Parathyroid adenoma (tissue), 2 donors: ENCODE data around the gene S100A16.
"Not testable (repeated sequence)": the region's sequence is repeated elsewhere in the genome, so short reads cannot be mapped to it uniquely, and the experiment has no call there.

Source experiments
- H2AFZ ChIP-seq: fragments of 300-600 bp; sonication (generic); one replicate; pipeline ENCODE4 v1.7.0; 2017; ENCODE audit warnings: antibody characterized with exemption, mild to moderate bottlenecking
- H3K27ac ChIP-seq: fragments of 300-600 bp; sonication (generic); one replicate; pipeline ENCODE4 v1.7.0; 2017
- H3K27me3 ChIP-seq: fragments of 300-600 bp; sonication (generic); one replicate; pipeline ENCODE4 v1.7.0; 2017; ENCODE audit warnings: low read length; ENCODE audit not compliant: control insufficient read depth, insufficient read depth
- H3K36me3 ChIP-seq: fragments of 300-600 bp; sonication (generic); one replicate; pipeline ENCODE4 v1.7.0; 2017; ENCODE audit warnings: low read length; ENCODE audit not compliant: control insufficient read depth, insufficient read depth
- H3K4me1 ChIP-seq: fragments of 300-600 bp; sonication (generic); one replicate; pipeline ENCODE4 v1.7.0; 2017; ENCODE audit warnings: control low read depth
- H3K4me2 ChIP-seq: fragments of 300-600 bp; sonication (generic); one replicate; pipeline ENCODE4 v1.7.0; 2017; ENCODE audit warnings: low read length
- H3K4me3 ChIP-seq: fragments of 300-600 bp; sonication (generic); one replicate; pipeline ENCODE4 v1.7.0; 2017; ENCODE audit warnings: low read depth, low read length
- H3K79me2 ChIP-seq: fragments of 300-600 bp; sonication (generic); one replicate; pipeline ENCODE4 v1.7.0; 2017; ENCODE audit warnings: control low read depth
- H3K9ac ChIP-seq: fragments of 300-600 bp; sonication (generic); one replicate; pipeline ENCODE4 v1.7.0; 2017; ENCODE audit warnings: mild to moderate bottlenecking
- H3K9me3 ChIP-seq: fragments of 300-600 bp; sonication (generic); one replicate; pipeline ENCODE4 v1.7.0; 2017; ENCODE audit warnings: low read length; ENCODE audit not compliant: control insufficient read depth
- TF ChIP-seq, protein P1 (sequence below): fragments of 300-600 bp; sonication (generic); IDR thresholded peaks from one replicate; pipeline ENCODE4 v1.7.0; 2017; ENCODE audit warnings: antibody characterized with exemption, mild to moderate bottlenecking
- donor health status: primary hyperparathyroidism.

S100A16 gene

DNA sequence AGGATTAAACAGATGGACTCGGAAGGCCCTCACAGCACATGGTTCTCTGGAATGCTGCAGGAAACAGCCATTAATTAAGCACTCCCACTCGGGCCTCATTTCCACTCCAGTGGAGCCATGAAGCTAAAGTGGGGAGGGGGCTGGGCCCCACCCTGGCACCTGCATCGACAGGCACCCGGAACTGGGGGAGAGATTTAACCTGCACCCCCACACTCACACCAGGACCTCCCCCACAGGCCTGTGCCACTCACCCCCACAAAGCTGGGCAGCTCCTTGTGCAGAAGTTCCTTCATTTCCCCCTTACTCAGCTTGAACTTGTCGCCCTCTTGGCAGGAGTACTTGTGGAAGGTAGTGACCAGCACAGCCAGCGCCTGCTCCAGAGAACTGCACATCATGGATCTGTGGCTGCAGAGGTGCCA, 49.4 kb downstream of the S100A16 start:
- Histone ChIP-seq H3K9me3 (no peaks in the 10 kb centered on the region), H3K27me3 (no peaks in the 10 kb centered on the region), H3K9ac (no peak overlapping the region), H3K36me3 (no peaks in the 10 kb centered on the region), H3K4me1 (no peaks in the 10 kb centered on the region), H3K4me2 (no peak overlapping the region), H3K4me3 (no peak overlapping the region), H3K27ac (no peak overlapping the region), H3K79me2 (no peaks in the 10 kb centered on the region), H2AFZ (no peak overlapping the region)
- TF ChIP-seq, protein P1, sequence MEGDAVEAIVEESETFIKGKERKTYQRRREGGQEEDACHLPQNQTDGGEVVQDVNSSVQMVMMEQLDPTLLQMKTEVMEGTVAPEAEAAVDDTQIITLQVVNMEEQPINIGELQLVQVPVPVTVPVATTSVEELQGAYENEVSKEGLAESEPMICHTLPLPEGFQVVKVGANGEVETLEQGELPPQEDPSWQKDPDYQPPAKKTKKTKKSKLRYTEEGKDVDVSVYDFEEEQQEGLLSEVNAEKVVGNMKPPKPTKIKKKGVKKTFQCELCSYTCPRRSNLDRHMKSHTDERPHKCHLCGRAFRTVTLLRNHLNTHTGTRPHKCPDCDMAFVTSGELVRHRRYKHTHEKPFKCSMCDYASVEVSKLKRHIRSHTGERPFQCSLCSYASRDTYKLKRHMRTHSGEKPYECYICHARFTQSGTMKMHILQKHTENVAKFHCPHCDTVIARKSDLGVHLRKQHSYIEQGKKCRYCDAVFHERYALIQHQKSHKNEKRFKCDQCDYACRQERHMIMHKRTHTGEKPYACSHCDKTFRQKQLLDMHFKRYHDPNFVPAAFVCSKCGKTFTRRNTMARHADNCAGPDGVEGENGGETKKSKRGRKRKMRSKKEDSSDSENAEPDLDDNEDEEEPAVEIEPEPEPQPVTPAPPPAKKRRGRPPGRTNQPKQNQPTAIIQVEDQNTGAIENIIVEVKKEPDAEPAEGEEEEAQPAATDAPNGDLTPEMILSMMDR, result no peak

GRCh38 chr1:153562021-153562420, 50.9 kb downstream of the S100A16 start:
- H3K9ac ChIP-seq, H3K27me3 ChIP-seq, H3K4me1 ChIP-seq, H3K27ac ChIP-seq, H3K9me3 ChIP-seq, H3K79me2 ChIP-seq, H3K4me3 ChIP-seq, H2AFZ ChIP-seq, H3K4me2 ChIP-seq, H3K36me3 ChIP-seq: not testable (repeated sequence)

GRCh38 chr1:153561466-153561985, 51.4 kb downstream of the S100A16 start:
- Histone ChIP-seq H3K4me1 (no peaks in the 10 kb centered on the region), H3K27me3 (no peaks in the 10 kb centered on the region), H2AFZ (no peak overlapping the region), H3K4me3 (no peak overlapping the region), H3K27ac (no peak overlapping the region), H3K36me3 (no peaks in the 10 kb centered on the region), H3K9ac (no peak overlapping the region), H3K79me2 (no peaks in the 10 kb centered on the region), H3K4me2 (no peak overlapping the region), H3K9me3 (no peaks in the 10 kb centered on the region)
- TF ChIP-seq, protein P1, result no peak

GRCh38 chr1:153560771-153561465, 52.0 kb downstream of the S100A16 start:
- Histone ChIP-seq H3K27ac (no peak overlapping the region), H3K9ac (no peak overlapping the region), H2AFZ (no peak overlapping the region), H3K27me3 (no peaks in the 10 kb centered on the region), H3K36me3 (no peaks in the 10 kb centered on the region), H3K4me2 (no peak overlapping the region), H3K4me1 (no peaks in the 10 kb centered on the region), H3K79me2 (no peaks in the 10 kb centered on the region), H3K9me3 (no peaks in the 10 kb centered on the region), H3K4me3 (no peak overlapping the region)
- TF ChIP-seq, protein P1, result no peak

DNA sequence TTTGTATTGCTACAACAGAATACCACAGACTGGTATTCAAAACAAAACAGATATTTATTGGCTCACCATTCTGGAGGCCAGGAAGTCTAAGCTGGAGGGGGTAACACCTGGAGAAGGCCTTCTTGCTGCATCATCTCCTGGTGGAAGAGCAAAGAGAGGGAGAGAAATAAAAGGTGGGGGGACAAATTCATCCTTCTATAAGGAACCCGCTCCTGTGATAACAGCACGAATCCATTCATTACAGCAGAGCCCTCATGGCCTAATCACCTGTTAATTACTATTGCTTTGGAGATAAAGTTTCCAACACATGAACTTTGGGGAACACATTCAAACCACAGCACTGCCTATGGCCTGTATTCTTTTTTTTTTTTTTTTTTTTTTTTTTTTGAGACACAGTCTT, 52.7 kb downstream of the S100A16 start:
- Histone ChIP-seq H3K9ac (no peak overlapping the region), H3K27ac (no peak overlapping the region), H3K4me2 (no peak overlapping the region), H3K4me1 (no peaks in the 10 kb centered on the region), H3K27me3 (no peaks in the 10 kb centered on the region), H3K36me3 (no peaks in the 10 kb centered on the region), H3K4me3 (no peak overlapping the region), H2AFZ (no peak overlapping the region), H3K9me3 (no peaks in the 10 kb centered on the region), H3K79me2 (no peaks in the 10 kb centered on the region)
- TF ChIP-seq, protein P1, result no peak
